GM12892 (cell line): ENCODE results near the gene OR7A5.

Experiments used
- POLR2A ChIP-seq: IDR thresholded peaks from 2 replicates; pipeline ENCODE4 v1.6.1; 2011; ENCODE audit warnings: low read depth, low read length, control low read depth
- POLR2AphosphoS5 ChIP-seq: IDR thresholded peaks from 2 replicates; pipeline ENCODE4 v1.6.1; 2011; ENCODE audit warnings: low read depth, low read length, control low read depth

- TF ChIP-seq POLR2A (no peak), POLR2AphosphoS5 (no peak)
Observed at GRCh38 chr19:14809272-14810057, 25.5 kb downstream of the OR7A5 start.
